ENCODE data around the gene LRBA.

DNA sequence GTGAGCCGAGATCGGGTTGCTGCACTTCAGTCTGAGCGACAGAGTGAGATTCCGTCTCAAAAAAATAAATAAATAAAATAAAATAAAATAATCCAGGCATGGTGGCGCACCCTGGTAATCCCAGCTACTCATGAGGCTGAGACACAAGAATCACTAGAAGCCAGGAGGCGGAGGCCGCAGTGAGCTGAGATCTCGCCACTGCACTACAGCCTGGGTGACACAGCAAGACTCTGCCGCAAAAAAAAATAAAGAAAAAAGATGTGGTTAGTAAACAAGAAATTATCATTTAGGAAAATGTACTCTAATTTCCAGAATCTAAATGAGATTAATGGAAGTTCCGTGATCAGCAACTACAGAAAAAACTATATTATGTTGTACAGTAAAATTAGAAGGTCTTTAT is 14.5 kb upstream of the LRBA start:
- TF ChIP-seq, protein P1, sequence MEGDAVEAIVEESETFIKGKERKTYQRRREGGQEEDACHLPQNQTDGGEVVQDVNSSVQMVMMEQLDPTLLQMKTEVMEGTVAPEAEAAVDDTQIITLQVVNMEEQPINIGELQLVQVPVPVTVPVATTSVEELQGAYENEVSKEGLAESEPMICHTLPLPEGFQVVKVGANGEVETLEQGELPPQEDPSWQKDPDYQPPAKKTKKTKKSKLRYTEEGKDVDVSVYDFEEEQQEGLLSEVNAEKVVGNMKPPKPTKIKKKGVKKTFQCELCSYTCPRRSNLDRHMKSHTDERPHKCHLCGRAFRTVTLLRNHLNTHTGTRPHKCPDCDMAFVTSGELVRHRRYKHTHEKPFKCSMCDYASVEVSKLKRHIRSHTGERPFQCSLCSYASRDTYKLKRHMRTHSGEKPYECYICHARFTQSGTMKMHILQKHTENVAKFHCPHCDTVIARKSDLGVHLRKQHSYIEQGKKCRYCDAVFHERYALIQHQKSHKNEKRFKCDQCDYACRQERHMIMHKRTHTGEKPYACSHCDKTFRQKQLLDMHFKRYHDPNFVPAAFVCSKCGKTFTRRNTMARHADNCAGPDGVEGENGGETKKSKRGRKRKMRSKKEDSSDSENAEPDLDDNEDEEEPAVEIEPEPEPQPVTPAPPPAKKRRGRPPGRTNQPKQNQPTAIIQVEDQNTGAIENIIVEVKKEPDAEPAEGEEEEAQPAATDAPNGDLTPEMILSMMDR (IDR thresholded peaks at IDR 0.05): no peak
- TF ChIP-seq POLR2A (IDR thresholded peaks at IDR 0.05) (no peak), POLR2AphosphoS5 (IDR thresholded peaks at IDR 0.05) (no peak)
